Panc1 (cell line): Measurements from ENCODE around the gene PCNX2.

Experiments
- CTCF ChIP-seq: fragments of 450-650 bp; IDR thresholded peaks from 2 replicates; pipeline ENCODE4 v1.5.1; 2017; ENCODE audit warnings: mild to moderate bottlenecking
- POLR2AphosphoS5 ChIP-seq: IDR thresholded peaks from 2 replicates; pipeline ENCODE4 v1.6.1; 2012; ENCODE audit warnings: mild to moderate bottlenecking, low read depth, low read length, moderate library complexity
- REST ChIP-seq, 2 experiments: IDR thresholded peaks; 2 replicates each; pipeline ENCODE4 v1.6.1; 2011 to 2012; ENCODE audit warnings: low read depth in 2 of 2, control low read depth in 1 of 2, low read length in 1 of 2, mild to moderate bottlenecking in 1 of 2, moderate library complexity in 1 of 2; ENCODE audit not compliant: insufficient read depth in 1 of 2
- SIN3A ChIP-seq: IDR thresholded peaks from 2 replicates; pipeline ENCODE4 v1.6.1; 2012; ENCODE audit warnings: low read depth, mild to moderate bottlenecking, low read length, moderate library complexity, borderline replicate concordance; ENCODE audit not compliant: insufficient read depth

GRCh38 chr1:233238884-233239431 lies 56.6 kb downstream of the PCNX2 start:
- TF ChIP-seq CTCF: peak; percentile 43; the same call in 1 of the 2 replicates
- TF ChIP-seq POLR2AphosphoS5: no peak
- TF ChIP-seq REST (IDR thresholded peaks at IDR 0.05; ENCODE audit: insufficient read depth in 1 of 2, low read depth in 2 of 2, low read length in 1 of 2): no peak
- no peak for TF ChIP-seq SIN3A
